Myometrial cell (primary cell): ENCODE data around the gene ARHGEF10L. TPM values are rescaled to one million over a fixed set of nuclear protein-coding genes. Genes with fewer than 3 reads are reported as not detected.

ENCODE experiments used
- total RNA-seq: library from RNA; depleted of rRNA; stranded (reverse); fragments of >200 nt; gene quantifications from 2 replicates; pipeline ENCODE4 v1.2.3, GENCODE V29; 2015

Gene ARHGEF10L, protein sequence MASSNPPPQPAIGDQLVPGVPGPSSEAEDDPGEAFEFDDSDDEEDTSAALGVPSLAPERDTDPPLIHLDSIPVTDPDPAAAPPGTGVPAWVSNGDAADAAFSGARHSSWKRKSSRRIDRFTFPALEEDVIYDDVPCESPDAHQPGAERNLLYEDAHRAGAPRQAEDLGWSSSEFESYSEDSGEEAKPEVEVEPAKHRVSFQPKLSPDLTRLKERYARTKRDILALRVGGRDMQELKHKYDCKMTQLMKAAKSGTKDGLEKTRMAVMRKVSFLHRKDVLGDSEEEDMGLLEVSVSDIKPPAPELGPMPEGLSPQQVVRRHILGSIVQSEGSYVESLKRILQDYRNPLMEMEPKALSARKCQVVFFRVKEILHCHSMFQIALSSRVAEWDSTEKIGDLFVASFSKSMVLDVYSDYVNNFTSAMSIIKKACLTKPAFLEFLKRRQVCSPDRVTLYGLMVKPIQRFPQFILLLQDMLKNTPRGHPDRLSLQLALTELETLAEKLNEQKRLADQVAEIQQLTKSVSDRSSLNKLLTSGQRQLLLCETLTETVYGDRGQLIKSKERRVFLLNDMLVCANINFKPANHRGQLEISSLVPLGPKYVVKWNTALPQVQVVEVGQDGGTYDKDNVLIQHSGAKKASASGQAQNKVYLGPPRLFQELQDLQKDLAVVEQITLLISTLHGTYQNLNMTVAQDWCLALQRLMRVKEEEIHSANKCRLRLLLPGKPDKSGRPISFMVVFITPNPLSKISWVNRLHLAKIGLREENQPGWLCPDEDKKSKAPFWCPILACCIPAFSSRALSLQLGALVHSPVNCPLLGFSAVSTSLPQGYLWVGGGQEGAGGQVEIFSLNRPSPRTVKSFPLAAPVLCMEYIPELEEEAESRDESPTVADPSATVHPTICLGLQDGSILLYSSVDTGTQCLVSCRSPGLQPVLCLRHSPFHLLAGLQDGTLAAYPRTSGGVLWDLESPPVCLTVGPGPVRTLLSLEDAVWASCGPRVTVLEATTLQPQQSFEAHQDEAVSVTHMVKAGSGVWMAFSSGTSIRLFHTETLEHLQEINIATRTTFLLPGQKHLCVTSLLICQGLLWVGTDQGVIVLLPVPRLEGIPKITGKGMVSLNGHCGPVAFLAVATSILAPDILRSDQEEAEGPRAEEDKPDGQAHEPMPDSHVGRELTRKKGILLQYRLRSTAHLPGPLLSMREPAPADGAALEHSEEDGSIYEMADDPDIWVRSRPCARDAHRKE (N-terminal part only)
- total RNA-seq = 15.9 and 16.5 TPM in 2 replicates

DNA sequence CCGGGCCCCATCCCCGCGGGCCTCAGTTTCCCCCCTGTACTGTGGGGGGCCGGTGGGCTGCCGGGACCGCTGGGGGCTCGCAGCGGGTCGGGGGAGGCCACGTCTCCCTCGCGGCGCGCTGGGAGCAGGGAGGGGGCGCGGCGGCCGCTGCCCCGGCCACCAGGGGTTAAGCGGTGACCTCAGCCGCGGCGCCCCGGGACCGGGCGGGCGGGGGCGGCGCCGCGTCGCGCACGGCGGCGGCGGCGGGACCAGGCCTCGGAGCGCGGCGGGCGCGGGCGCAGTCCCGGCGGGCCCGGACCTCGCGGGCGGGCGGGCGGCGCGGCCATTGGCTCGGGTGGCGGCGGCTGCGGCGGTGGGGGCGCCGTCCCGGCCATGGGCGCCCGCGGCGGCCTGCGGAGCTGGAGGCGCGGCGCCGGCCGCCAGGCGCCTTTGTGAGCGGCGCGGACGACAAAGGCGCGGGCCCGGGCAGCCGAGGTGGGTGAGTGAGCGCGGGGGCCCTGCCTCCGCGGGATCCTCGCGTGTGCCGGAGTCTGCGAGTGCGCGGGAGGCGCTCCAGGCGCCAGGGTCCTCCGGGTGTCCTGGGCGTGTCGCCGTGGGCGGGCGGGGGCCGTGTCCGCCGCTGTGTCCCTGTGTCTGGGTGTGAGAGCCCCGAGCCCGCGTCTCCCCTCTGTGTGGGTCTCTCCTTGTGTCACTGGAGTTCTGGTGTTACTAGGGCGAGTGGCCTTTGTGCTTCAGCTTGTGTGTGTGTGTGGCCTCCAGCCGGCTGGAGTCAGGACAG, at the start of gene ARHGEF10L:
Gene ARHGEF10L (plus strand): TSS at position 222 of the 778 bp plus-strand sequence. CDS start 40,898 bp downstream, outside the sequence.

Other genes with a start within 250 kb of the ARHGEF10L start
- gene PADI4, start 231.5 kb upstream of the ARHGEF10L start, total RNA-seq = not detected in 2 replicates
- gene PADI6, start 167.5 kb upstream of the ARHGEF10L start, total RNA-seq = not detected in 2 replicates
- gene RCC2, start 100.0 kb upstream of the ARHGEF10L start, total RNA-seq = 27.1 and 29.1 TPM in 2 replicates
- gene ACTL8, start 215.6 kb downstream of the ARHGEF10L start, total RNA-seq = not detected in 2 replicates